NK-92 (cell line): ENCODE results near the gene ERFL.

Experiments
- DNase-seq: peaks from one replicate; lab custom pipeline; 2025; ENCODE audit not compliant: unreplicated experiment; lab: John Stamatoyannopoulos, UW

ERFL gene

DNA sequence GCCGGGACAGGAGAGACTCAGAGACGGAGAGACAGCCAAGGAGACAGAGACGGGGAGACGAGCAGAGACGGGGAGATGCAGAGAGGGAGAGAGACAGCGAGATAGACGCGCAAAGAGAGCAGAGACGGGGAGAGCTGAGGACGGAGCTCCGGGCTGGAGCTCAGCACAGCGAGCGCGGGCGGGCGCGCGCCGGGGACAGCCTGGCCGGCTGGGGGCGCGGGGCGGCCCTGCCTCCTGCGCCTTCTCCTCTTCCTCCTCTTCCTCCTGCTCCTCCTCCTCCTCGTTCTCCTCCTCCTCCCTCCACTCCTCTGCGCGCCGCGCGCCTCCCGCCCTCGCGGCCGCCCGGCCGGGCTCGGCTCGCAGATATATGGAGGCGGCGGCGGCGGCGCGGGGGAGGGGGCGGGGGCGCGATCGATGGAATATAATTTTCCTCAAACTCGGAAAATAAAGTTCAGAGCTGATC is at the start of gene ERFL:
Gene ERFL (minus strand): TSS at position 229 of the 463 bp plus-strand sequence. CDS start 15,530 bp downstream, outside the sequence.
- DNase-seq = no peak

DNA sequence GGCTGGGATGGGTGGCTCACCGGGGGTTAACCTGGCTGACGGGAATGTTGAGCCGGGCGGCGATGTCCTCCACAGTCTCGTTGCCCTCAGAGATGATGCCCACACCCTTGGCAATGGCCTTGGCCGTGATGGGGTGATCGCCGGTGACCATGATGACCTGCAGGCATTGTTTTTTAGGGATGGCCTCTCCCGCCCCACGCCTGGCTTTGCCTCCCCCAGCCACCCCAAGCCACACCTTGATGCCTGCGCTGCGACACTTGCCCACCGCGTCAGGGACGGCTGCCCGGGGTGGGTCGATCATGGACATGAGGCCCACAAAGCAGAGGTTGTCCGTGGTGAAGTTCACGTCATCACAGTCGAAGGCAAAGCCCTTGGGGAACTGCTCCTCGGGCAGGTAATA is 49.7 kb upstream of the ERFL start:
- DNase-seq = no peak

DNA sequence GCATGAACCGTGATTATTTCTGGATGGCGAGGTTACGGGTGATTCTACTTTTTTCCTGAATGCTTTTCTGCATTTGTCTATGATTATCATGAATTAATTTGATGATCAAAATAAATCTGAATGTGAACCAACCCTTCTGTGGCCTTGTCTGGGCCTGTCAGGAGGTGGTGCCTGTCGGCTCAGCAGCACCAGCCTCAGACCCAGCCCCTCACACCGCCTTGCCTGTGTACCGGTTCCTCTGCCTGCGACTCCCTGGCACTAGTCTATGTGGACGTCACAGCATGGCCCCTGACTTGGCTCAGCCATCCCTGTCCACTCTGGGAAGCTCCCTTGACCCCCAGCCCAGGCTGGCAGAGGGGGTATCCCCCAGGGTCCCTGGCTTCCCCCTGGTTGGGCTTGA is 46.4 kb upstream of the ERFL start:
- no peak for DNase-seq

DNA sequence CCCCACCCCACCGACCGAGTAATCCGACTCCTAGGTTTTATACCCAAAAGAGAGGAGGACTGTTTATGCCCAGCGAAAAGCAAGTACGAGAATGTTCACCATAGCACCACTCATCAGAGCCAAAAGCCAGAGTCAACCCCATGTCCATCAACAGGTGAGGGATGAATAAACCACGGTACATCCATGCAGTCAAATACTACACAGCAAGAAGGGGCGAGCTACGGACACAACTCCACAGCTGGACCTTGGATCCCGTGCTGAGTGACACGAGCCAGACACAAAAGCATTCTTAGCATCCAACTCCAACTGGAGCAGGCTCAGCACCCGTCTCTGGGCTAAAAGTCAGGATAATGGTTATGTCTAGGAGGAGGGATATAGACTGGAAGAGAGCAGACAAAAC is 43.1 kb upstream of the ERFL start:
- DNase-seq = no peak

- DNase-seq = no peak
Observed at GRCh38 chr19:41969772-41970458, 41.7 kb upstream of the ERFL start.

DNA sequence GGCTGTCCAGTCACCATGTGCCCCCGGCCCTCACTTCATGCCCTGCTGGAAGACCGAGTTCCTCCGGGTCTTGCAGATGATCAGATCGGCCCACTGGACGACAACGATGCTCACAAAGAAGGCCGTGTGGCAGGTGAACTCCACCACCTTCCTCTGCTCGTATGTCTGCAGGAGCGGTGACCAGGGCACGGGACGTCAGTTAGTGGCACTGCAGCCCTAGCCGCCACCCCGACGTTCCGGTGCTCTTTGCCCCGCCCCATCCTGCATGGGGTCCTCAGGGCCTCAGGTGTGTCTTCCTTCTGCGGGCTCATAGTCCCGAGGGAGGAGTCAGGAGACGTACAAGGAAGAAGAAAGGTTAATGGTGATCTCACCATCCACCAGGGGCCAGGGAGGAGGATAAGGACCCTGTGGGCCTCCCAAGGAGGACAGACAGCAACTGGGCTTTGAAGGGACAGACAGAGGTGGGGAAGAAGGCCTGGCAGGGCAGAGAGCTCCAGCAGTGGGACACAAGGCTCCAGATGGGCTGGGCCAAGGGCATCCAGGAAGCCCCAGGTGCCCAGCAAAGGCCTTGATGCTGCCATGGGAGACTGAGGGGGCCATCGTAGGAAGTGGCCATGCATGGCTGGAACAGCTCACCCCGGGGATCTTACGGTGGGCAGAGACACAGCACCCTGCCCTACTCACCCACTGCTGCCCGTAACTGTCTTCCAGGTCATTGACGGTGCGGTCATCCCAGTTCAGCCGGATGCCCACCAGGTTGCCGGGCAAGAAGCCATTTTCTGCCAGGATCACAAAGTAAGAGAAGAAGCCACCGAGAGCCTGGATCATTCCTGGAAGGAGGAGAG is 40.7 kb upstream of the ERFL start:
- no peak for DNase-seq

DNA sequence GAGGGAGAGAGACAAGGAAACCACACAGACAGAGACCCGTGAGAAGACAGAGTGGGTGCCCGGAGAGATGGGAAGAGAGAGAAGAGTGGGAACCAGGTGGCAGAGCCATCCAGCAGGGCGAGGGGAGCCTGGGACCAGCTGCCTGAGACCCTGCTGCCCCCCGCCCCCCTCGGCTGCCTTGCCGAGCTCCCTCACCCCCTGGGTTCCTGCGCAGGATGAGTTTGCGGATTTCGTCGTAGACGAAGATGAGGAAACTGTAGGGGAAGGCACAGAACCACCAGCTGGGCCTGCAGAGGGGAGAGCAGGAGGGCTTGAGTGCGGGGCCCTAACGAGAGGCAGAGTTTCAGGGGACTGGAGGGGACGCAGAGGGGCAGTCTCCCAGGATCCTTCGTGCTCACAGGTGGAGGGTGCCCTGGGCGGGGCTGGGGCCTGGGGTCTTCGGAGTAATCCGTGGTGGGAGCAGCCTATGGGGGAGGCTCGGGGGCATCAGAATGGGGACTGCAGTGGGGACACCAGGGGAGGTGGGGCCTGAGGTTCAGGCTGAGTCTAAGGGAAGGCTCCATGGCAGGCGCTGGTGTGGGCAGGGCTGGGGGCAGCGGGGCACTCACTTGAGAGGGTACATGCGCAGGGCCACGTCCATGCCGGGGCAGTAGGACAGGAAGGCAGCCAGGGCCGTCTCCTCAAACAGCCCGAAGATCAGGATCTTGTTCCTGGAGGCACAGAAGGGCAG is 39.0 kb upstream of the ERFL start:
- DNase-seq = no peak

DNA sequence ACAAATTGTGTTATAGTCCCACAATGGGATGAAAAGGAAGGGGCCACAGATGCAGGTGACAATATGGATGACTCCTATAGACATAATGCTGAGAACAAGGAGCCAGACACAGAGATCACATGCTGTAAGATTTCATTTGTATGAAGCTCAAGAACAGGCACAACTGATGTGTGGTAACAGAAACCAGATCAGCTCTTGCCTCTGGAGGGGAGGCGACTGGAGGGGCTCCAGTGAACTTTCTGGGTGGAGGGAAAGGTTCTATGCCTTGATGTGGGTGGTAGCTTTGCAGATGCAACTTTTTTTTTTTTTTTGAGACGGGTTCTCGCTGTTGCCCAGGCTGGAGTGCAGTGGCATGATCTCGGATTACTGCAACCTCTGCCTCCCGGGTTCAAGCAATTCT is 36.9 kb upstream of the ERFL start:
- no peak for DNase-seq

DNA sequence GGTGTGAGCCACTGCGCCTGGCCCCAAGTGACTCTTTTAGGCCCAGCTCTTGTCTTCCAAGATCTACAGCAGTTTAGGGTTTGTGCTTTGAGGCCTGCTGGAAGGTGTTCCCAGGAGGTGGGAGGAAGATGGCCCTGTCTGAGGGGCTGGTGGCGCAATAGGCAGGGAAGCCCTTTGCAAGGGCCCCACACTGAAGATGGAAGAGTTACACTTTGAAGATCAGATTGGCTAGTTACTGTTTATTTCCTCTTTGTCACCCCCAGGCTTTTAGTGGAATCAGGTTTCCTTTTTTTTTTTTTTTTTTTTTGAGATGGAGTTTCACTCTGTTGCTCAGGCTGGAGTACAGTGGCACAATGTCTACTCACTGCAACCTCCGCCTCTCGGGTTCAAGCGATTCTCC is 32.7 kb upstream of the ERFL start:
- DNase-seq = no peak

DNA sequence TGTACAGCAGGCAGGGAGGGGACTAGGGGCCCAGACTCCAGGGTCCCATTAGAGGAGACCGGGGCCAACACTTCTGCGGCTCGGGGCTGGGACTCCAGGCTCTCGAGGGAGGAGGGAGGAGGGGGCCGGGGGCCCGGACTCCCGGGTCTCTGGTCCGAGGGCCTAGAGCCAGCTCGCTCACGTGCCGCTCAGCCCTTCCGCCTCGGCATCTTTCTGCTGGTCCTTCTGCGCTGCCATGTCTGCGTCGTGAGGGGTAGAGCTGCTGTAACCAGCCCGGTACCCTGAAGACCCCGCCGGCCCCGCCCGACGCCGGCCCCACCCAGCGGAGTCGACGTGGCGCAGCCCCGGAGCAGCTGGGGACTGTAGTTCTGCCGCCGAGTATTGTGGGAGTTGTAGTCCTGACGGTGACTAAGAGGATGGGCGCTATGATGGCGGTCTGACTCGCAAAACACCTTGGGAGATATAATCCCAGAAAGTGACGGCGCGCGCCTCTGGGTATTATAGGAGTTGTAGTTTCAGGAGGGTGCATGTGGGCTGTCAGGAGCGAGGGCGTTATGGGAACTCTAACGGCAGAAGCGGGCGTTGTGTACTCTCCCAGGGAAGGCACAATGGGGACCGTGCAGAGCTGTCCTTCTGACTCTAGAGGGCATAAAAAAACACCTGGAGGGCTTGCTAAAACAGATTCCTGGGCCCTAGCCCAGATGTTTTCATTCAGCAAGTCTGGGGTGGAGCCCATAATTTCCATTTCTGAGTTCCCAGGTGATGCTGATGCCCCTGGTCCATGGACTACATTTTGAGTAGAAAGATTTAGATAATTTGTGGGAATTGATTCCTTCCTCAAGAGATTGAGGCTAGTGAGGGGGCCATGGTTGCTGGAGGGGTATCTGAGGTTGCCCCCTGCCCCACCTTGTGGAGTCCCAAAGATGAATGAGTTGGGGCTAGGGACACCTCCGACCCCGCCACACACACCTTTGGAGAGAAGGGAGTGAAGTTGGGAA is 31.1 kb upstream of the ERFL start, which contains the start of gene RABAC1:
Gene RABAC1 (minus strand): TSS at position 266 of the 998 bp plus-strand sequence. CDS start 29 bp downstream, at position 237.
- DNase-seq = peak; percentile 32

- DNase-seq = no peak
Observed at GRCh38 chr19:41958367-41959055, 30.3 kb upstream of the ERFL start.

GRCh38 chr19:41957838-41958366 is 29.7 kb upstream of the ERFL start:
- no peak for DNase-seq

GRCh38 chr19:41957161-41957837 is 29.1 kb upstream of the ERFL start:
- no peak for DNase-seq

DNA sequence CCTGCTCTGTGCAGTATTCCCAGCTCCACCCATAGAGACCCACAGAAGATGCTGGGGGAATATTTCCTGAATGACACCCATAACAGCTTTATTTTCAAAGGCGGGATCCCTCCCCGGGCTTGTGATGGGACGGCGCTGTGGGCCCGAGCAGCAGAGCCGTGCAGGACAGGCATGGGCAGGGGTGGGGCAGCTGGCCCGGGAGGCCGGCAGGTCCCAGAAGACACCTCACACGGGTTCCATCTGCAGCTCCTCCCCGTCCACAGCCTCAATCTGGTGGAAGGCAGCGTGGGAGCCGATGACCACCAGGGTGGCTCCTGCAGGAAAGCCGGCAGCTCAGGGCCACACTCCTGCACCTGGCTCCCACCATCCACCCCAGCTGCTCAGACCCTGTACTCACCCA is 28.4 kb upstream of the ERFL start:
- no peak for DNase-seq

DNA sequence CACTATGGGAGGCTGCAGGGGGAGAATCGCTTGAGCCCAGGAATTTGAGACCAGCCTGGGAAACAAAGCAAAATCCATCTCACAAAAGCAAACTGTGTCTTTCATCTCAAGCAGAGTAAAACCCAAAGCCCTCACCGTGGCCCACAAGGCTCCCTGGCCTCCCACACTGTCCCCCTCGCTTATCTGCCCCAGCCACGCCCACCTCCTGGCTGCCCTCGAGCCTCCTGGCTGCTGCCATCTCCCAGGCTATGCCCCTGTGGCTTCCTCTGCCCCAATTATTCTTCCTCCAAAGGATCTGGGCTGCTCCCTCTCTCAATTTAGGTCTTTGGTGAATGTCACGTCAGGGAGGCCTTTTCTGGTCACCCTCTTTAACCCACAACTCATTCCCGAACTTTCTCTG is 27.3 kb upstream of the ERFL start:
- DNase-seq = no peak

DNA sequence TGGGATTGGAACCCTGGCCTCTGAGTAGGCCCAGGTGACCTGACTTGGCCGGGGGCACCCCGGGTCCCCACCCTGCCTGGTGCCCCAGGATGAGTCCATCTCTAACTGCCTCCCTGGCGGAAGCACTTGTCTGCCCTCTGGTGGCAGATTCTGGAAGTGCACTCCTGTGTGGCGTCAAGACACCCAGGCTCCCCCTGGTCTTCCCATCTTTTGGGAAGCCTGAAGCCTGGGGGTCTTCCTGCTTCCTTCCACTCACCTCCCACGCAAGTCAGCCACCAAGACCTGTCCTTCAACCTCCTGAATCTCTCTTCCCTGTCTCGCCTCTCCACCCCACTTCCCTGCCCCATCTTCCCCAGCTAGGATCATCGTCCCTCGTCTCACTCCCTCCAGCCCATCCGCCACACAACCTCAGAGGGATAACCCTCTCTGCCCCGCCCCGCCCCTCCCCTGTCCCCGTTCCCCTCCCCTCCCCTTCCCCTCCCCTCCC is 23.5 kb upstream of the ERFL start:
- no peak for DNase-seq

GRCh38 chr19:41947091-41947490 is 18.8 kb upstream of the ERFL start:
- no peak for DNase-seq

- peak; percentile 45 for DNase-seq
Observed at GRCh38 chr19:41945135-41945766, 17.0 kb upstream of the ERFL start.
